SK-N-MC (cell line): Measurements from ENCODE around the gene TSNAXIP1.

Source experiments
- EZH2 ChIP-seq: fragments of 200-600 bp; sonication (generic); IDR thresholded peaks from one replicate; pipeline ENCODE4 v1.6.1; 2017; ENCODE audit warnings: antibody characterized with exemption
- FOXP2 ChIP-seq: optimal IDR thresholded peaks from 2 replicates; pipeline ENCODE3; 2011; ENCODE audit warnings: mild to moderate bottlenecking, moderate library complexity; ENCODE audit not compliant: insufficient read depth; ENCODE audit errors: extremely low read length, control extremely low read depth
- POLR2AphosphoS5 ChIP-seq: IDR thresholded peaks from 2 replicates; pipeline ENCODE4 v1.6.1; 2012; ENCODE audit warnings: mild to moderate bottlenecking, low read depth, low read length, borderline replicate concordance

GRCh38 chr16:67855789-67856188, 49.1 kb downstream of the TSNAXIP1 start:
- TF ChIP-seq POLR2AphosphoS5 (no peak), EZH2 (no peak), FOXP2 (no peak)
